CD14-positive monocyte (primary cell): ENCODE results near the gene FEZ2. TPM values are rescaled to one million over a fixed set of nuclear protein-coding genes. Genes with fewer than 3 reads are reported as not detected.

Source experiments
- DNase-seq, 3 donors: peaks; one replicate each; pipeline ENCODE4 v3.0.0-alpha.2; 2011 to 2022
- H2AFZ ChIP-seq: 2 replicates; pipeline ENCODE4 v1.6.0; 2012; ENCODE audit warnings: mild to moderate bottlenecking, low read depth, low read length, inconsistent platforms; ENCODE audit not compliant: insufficient read depth, poor library complexity, severe bottlenecking
- H3K27ac ChIP-seq, 2 donors: 1 replicate in 1 of 2; 2 replicates in 1 of 2; pipeline ENCODE4 v1.5.1; 2012 to 2013; ENCODE audit warnings: low read length in 2 of 2, control low read depth in 1 of 2, inconsistent platforms in 1 of 2, low read depth in 1 of 2, mild to moderate bottlenecking in 1 of 2
- H3K27me3 ChIP-seq, 2 donors: one replicate each; pipeline versions ENCODE4 v1.6.0 to v1.6.1; 2011 to 2013; ENCODE audit warnings: low read length in 2 of 2; ENCODE audit not compliant: control insufficient read depth in 2 of 2, insufficient read depth in 2 of 2
- H3K36me3 ChIP-seq, 2 donors: replicated peaks in 1 of 2; 1 replicate in 1 of 2; 2 replicates in 1 of 2; pipeline versions ENCODE4 v1.5.1 to v1.6.1; 2012 to 2013; ENCODE audit warnings: low read length in 2 of 2, control low read depth in 1 of 2, inconsistent platforms in 1 of 2, mild to moderate bottlenecking in 1 of 2; ENCODE audit not compliant: insufficient read depth in 2 of 2, control insufficient read depth in 1 of 2
- H3K4me1 ChIP-seq, 2 donors: 1 replicate in 1 of 2; 2 replicates in 1 of 2; pipeline versions ENCODE4 v1.5.1 to v1.6.1; 2012 to 2013; ENCODE audit warnings: low read length in 2 of 2, control low read depth in 1 of 2, inconsistent platforms in 1 of 2, mild to moderate bottlenecking in 1 of 2, moderate library complexity in 1 of 2; ENCODE audit not compliant: insufficient read depth in 2 of 2, control insufficient read depth in 1 of 2
- H3K4me2 ChIP-seq: replicated peaks from 2 replicates; pipeline ENCODE3; 2012; ENCODE audit warnings: low read length, moderate library complexity, mild to moderate bottlenecking; ENCODE audit not compliant: poor library complexity, severe bottlenecking; ENCODE audit errors: extremely low read depth
- H3K4me3 ChIP-seq, 3 experiments: fragments of 200-600 bp in 1 of 3; sonication (generic) in 1 of 3; replicated peaks in 1 of 3; 1 replicate in 2 of 3; 2 replicates in 1 of 3; pipeline ENCODE4 v1.5.1; 2011 to 2013; ENCODE audit warnings: low read length in 3 of 3, mild to moderate bottlenecking in 3 of 3, control low read depth in 2 of 3, low read depth in 2 of 3, inconsistent platforms in 1 of 3, moderate library complexity in 1 of 3
- H3K79me2 ChIP-seq: 2 replicates; pipeline ENCODE4 v1.6.0; 2012; ENCODE audit warnings: mild to moderate bottlenecking, control low read depth, inconsistent platforms, low read length, moderate library complexity; ENCODE audit not compliant: insufficient read depth
- H3K9ac ChIP-seq: 2 replicates; pipeline ENCODE4 v1.6.0; 2017; ENCODE audit warnings: low read length, mild to moderate bottlenecking; ENCODE audit not compliant: insufficient read depth, poor library complexity, severe bottlenecking
- H3K9me3 ChIP-seq, 2 donors: replicated peaks in 1 of 2; 1 replicate in 1 of 2; 2 replicates in 1 of 2; pipeline versions ENCODE4 v1.5.1 to v1.6.1; 2012 to 2013; ENCODE audit warnings: low read length in 2 of 2, control low read depth in 1 of 2; ENCODE audit not compliant: control insufficient read depth in 1 of 2, insufficient read depth in 1 of 2
- H4K20me1 ChIP-seq: 2 replicates; pipeline ENCODE4 v1.6.0; 2012; ENCODE audit warnings: mild to moderate bottlenecking, low read length, control low read depth, moderate library complexity; ENCODE audit not compliant: insufficient read depth
- H3K27ac Mint-ChIP-seq, 7 donors: one replicate each; pipeline ENCODE4 v1.8.0; 2020; ENCODE audit warnings: mild to moderate bottlenecking in 7 of 7, mixed read lengths in 7 of 7, moderate library complexity in 6 of 7, inconsistent platforms in 2 of 7
- H3K27me3 Mint-ChIP-seq, 3 donors: one replicate each; pipeline ENCODE4 v1.8.0; 2021 to 2022; ENCODE audit warnings: low read depth in 3 of 3, mild to moderate bottlenecking in 3 of 3, mixed read lengths in 3 of 3, moderate library complexity in 3 of 3, inconsistent platforms in 1 of 3
- H3K36me3 Mint-ChIP-seq, 2 donors: one replicate each; pipeline ENCODE4 v1.8.0; 2020; ENCODE audit warnings: mixed read lengths in 2 of 2, inconsistent platforms in 1 of 2, mild to moderate bottlenecking in 1 of 2
- H3K4me1 Mint-ChIP-seq: one replicate; pipeline ENCODE4 v1.8.0; 2020; ENCODE audit warnings: mild to moderate bottlenecking, mixed read lengths
- H3K4me3 Mint-ChIP-seq, 2 donors: one replicate each; pipeline ENCODE4 v1.8.0; 2020; ENCODE audit warnings: mild to moderate bottlenecking in 2 of 2, mixed read lengths in 2 of 2, moderate library complexity in 1 of 2
- H3K9me3 Mint-ChIP-seq, 7 donors: one replicate each; pipeline ENCODE4 v1.8.0; 2020 to 2022; ENCODE audit warnings: mixed read lengths in 7 of 7, mild to moderate bottlenecking in 6 of 7, moderate library complexity in 6 of 7, inconsistent platforms in 2 of 7
- CTCF ChIP-seq: fragments of 200-600 bp; IDR thresholded peaks from one replicate; pipeline ENCODE4 v1.8.0; 2022; ENCODE audit warnings: antibody characterized with exemption, mild to moderate bottlenecking
- WGBS: methylation state at CpG from one replicate; pipeline ENCODE4 v1.1.5; 2013; ENCODE audit warnings: missing lambda C conversion rate; ENCODE audit not compliant: insufficient coverage; 5-methylcytosine and 5-hydroxymethylcytosine counted together
- intact Hi-C, 2 donors: fragments of 100-400 bp; cut with micrococcal nuclease; formaldehyde crosslinking; loops; one replicate each; pipeline versions ENCODE4 v1.15.0 to v1.15.1; 2023
- polyA plus RNA-seq, 3 donors: library from polyadenylated mRNA; depleted of rRNA in 1 of 3; unstranded in 2 of 3; stranded (reverse) in 1 of 3; fragments of 300-500 nt in 2 of 3; fragments of >200 nt in 1 of 3; fragmentation: Illumina TruSeq in 2 of 3; gene quantifications; 1 replicate in 2 of 3; 2 replicates in 1 of 3; pipeline ENCODE4 v1.2.3, GENCODE V29; 2012 to 2021

FEZ2 gene
- polyA plus RNA-seq, 3 donors = 6.9 to 15.6 (median 8.7) TPM

- no peak overlapping the region for H3K27ac ChIP-seq
- H4K20me1 ChIP-seq = peaks cover 15% of the 10 kb centered on the region
- peaks cover 20% of the 10 kb centered on the region for H3K79me2 ChIP-seq
- no peaks in the 10 kb centered on the region for H3K27me3 ChIP-seq
- no peak overlapping the region for H2AFZ ChIP-seq
- H3K36me3 ChIP-seq = peaks cover 37 to 58% of the 10 kb centered on the region in 2 donors
- no peak overlapping the region for H3K9ac ChIP-seq
- Mint-ChIP-seq H3K27me3 (peaks cover 0 to 2% (median 0%) of the 10 kb centered on the region in 3 donors), H3K36me3 (peaks cover 59 to 73% of the 10 kb centered on the region in 2 donors), H3K27ac (peak overlapping the region in 1 of 7 donors; percentile 64), H3K4me3 (no peak overlapping the region), H3K4me1 (peaks cover 28% of the 10 kb centered on the region), H3K9me3 (no peaks in the 10 kb centered on the region)
- no peak for TF ChIP-seq CTCF
- H3K4me2 ChIP-seq = no peak overlapping the region
- no peaks in the 10 kb centered on the region for H3K9me3 ChIP-seq
- peaks cover 26 to 30% of the 10 kb centered on the region in 2 donors for H3K4me1 ChIP-seq
- no peak overlapping the region for H3K4me3 ChIP-seq
- 60% methylated on average over 1 of the region's 6 CpGs for WGBS
- DNase-seq = no peak
- intact Hi-C loops = no loop called here
These were observed 30.1 kb downstream of the FEZ2 start for GRCh38 chr2:36567711-36568408.

- Histone ChIP-seq H3K4me2 (no peak overlapping the region), H3K36me3 (peaks cover 29 to 48% of the 10 kb centered on the region in 2 donors), H2AFZ (no peak overlapping the region), H3K9me3 (no peaks in the 10 kb centered on the region), H3K4me3 (no peak overlapping the region), H3K27me3 (no peaks in the 10 kb centered on the region), H4K20me1 (peaks cover 6% of the 10 kb centered on the region), H3K9ac (no peak overlapping the region), H3K79me2 (peaks cover 20% of the 10 kb centered on the region), H3K4me1 (peaks cover 33 to 40% of the 10 kb centered on the region in 2 donors), H3K27ac (no peak overlapping the region)
- no peak overlapping the region for H3K4me3 Mint-ChIP-seq
- H3K27me3 Mint-ChIP-seq = peaks cover 0 to 2% (median 0%) of the 10 kb centered on the region in 3 donors
- peaks cover 36% of the 10 kb centered on the region for H3K4me1 Mint-ChIP-seq
- intact Hi-C loops = no loop called here
- peaks cover 51 to 64% of the 10 kb centered on the region in 2 donors for H3K36me3 Mint-ChIP-seq
- no CpG with 5 or more reads among the region's 4 CpGs for WGBS
- no peak for TF ChIP-seq CTCF
- DNase-seq = no peak
- peak overlapping the region in 1 of 7 donors; percentile 11 for H3K27ac Mint-ChIP-seq
- H3K9me3 Mint-ChIP-seq = no peaks in the 10 kb centered on the region
These were observed 31.1 kb downstream of the FEZ2 start for GRCh38 chr2:36566887-36567286.
